ENCODE results near the gene LRRC8E. TPM values are rescaled to one million over a fixed set of nuclear protein-coding genes. Genes with fewer than 3 reads are reported as not detected.

The LRRC8E gene
- total RNA-seq, 1 experiment from 2014 or later: 0.77 TPM

DNA sequence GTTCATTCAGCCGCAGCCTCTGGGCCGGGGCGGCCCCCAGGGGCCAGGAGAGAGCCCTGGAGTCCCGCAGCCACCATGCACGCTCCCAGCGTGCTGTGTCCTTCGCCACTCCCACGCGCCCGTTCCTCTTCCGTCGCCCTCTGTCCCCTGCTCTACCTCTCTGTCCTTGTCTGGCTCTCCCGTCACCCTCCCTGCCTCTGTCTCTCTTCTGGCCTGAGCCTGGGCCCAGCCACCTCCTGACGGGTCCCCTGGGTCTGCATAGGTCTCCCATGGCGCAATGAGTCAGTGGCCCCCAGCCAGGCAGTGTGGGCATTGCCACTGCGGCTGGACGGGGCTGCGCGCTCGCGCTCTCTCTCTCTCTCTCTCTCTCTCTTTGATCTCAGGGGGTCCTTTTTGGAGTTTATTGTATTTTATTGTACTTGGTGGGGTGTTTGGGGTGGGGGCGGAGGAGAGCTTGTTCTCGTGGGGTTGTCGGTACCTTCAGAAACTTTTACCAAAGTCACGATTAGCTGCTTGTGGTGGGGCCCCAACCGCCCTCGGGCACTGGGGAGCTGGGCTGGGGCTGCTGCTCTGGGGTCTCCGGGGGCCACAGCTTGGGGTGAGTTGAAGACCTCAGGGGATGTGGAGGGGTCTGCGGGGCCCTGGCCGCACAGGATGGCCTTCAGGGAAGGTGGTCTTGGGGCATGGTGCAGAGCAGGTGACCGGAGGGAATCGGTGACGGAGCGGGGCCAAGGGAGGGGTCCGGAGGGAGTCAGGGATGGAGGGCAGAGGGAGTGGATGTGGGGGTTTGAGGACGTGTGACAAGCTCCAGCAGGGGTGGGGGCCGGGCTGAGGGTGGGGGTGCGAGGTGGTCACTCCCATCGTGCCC is 24.6 kb downstream of the LRRC8E start:
- POLR2A ChIA-PET (ENCODE audit: low non-redundant PET): no interaction called here
- BruUV-seq (replicated peaks): no TSS peak
- intact Hi-C loops (cut with micrococcal nuclease; ENCODE audit: unreplicated experiment): no loop called here
- DNase-seq (ENCODE audit: low spot score): no peak
- TF ChIP-seq, protein P1, sequence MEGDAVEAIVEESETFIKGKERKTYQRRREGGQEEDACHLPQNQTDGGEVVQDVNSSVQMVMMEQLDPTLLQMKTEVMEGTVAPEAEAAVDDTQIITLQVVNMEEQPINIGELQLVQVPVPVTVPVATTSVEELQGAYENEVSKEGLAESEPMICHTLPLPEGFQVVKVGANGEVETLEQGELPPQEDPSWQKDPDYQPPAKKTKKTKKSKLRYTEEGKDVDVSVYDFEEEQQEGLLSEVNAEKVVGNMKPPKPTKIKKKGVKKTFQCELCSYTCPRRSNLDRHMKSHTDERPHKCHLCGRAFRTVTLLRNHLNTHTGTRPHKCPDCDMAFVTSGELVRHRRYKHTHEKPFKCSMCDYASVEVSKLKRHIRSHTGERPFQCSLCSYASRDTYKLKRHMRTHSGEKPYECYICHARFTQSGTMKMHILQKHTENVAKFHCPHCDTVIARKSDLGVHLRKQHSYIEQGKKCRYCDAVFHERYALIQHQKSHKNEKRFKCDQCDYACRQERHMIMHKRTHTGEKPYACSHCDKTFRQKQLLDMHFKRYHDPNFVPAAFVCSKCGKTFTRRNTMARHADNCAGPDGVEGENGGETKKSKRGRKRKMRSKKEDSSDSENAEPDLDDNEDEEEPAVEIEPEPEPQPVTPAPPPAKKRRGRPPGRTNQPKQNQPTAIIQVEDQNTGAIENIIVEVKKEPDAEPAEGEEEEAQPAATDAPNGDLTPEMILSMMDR (conservative IDR thresholded peaks at IDR 0.05; ENCODE audit: low read depth, low read length): no peak
- TF ChIP-seq EZH2 (IDR thresholded peaks at IDR 0.05; ENCODE audit: borderline replicate concordance, low read depth, low read length, poor library complexity, severe bottlenecking): no peak
- Histone ChIP-seq H3K27ac (ENCODE audit: low read depth, low read length, poor library complexity, severe bottlenecking) (no peak overlapping the region), H3K4me1 (ENCODE audit: insufficient read depth, low read length, poor library complexity, severe bottlenecking) (peaks cover 23% of the 10 kb centered on the region), H3K36me3 (ENCODE audit: insufficient read depth, low read length, poor library complexity, severe bottlenecking) (peaks cover 19% of the 10 kb centered on the region), H3K27me3 (replicated peaks; ENCODE audit: insufficient read depth, low read depth, low read length, poor library complexity) (peaks cover 12% of the 10 kb centered on the region), H3K9me3 (ENCODE audit: low read depth, low read length, poor library complexity, severe bottlenecking) (no peaks in the 10 kb centered on the region), H3K4me3 (ENCODE audit: low read depth, low read length, poor library complexity, severe bottlenecking) (no peak overlapping the region)
- CTCF ChIA-PET: no interaction called here

- H3K4me1 ChIP-seq (ENCODE audit: insufficient read depth, low read length, poor library complexity, severe bottlenecking): peaks cover 23% of the 10 kb centered on the region
- no peak for DNase-seq (ENCODE audit: low spot score)
- no peaks in the 10 kb centered on the region for H3K9me3 ChIP-seq (ENCODE audit: low read depth, low read length, poor library complexity, severe bottlenecking)
- no peak for TF ChIP-seq EZH2 (IDR thresholded peaks at IDR 0.05; ENCODE audit: borderline replicate concordance, low read depth, low read length, poor library complexity, severe bottlenecking)
- TF ChIP-seq, protein P1 (conservative IDR thresholded peaks at IDR 0.05; ENCODE audit: low read depth, low read length): no peak
- ChIA-PET POLR2A (ENCODE audit: low non-redundant PET) (no interaction called here), CTCF (no interaction called here)
- no peak overlapping the region for H3K27ac ChIP-seq (ENCODE audit: low read depth, low read length, poor library complexity, severe bottlenecking)
- BruUV-seq (replicated peaks): TSS peak; percentile 75
- H3K27me3 ChIP-seq (replicated peaks; ENCODE audit: insufficient read depth, low read depth, low read length, poor library complexity): peaks cover 12% of the 10 kb centered on the region
- intact Hi-C loops (cut with micrococcal nuclease; ENCODE audit: unreplicated experiment): no loop called here
- peaks cover 19% of the 10 kb centered on the region for H3K36me3 ChIP-seq (ENCODE audit: insufficient read depth, low read length, poor library complexity, severe bottlenecking)
- no peak overlapping the region for H3K4me3 ChIP-seq (ENCODE audit: low read depth, low read length, poor library complexity, severe bottlenecking)
Measured at GRCh38 chr19:7913652-7914051, 25.3 kb downstream of the LRRC8E start.

DNA sequence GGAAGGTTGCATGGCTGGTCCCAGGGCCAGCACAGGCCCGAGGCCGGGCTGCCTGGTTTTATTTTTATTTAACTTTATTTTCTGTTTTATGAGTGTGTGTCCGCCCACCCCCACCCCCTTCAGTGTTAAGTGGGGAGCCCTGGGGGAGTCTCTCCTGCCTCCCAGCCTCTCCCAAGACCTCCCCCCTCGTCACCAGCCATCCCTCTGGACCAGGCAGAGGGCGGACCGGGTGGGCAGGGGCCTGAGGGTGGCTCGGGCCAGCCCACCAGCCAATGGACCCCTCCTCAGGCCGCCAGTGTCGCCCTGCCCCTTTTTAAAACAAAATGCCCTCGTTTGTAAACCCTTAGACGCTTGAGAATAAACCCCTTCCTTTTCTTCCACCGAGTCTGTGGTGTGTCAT is 25.8 kb downstream of the LRRC8E start:
- peaks cover 12% of the 10 kb centered on the region for H3K27me3 ChIP-seq (replicated peaks; ENCODE audit: insufficient read depth, low read depth, low read length, poor library complexity)

More for the DNA sequence above, 25.8 kb downstream of the LRRC8E start:
- Histone ChIP-seq H3K27ac (ENCODE audit: low read depth, low read length, poor library complexity, severe bottlenecking) (no peak overlapping the region), H3K4me3 (ENCODE audit: low read depth, low read length, poor library complexity, severe bottlenecking) (no peak overlapping the region), H3K4me1 (ENCODE audit: insufficient read depth, low read length, poor library complexity, severe bottlenecking) (peaks cover 23% of the 10 kb centered on the region), H3K36me3 (ENCODE audit: insufficient read depth, low read length, poor library complexity, severe bottlenecking) (peaks cover 19% of the 10 kb centered on the region), H3K9me3 (ENCODE audit: low read depth, low read length, poor library complexity, severe bottlenecking) (no peaks in the 10 kb centered on the region)
- BruUV-seq (replicated peaks): no TSS peak
- DNase-seq (ENCODE audit: low spot score): no peak
- POLR2A ChIA-PET (ENCODE audit: low non-redundant PET): no interaction called here
- CTCF ChIA-PET: no interaction called here
- intact Hi-C loops (cut with micrococcal nuclease; ENCODE audit: unreplicated experiment): no loop called here
- TF ChIP-seq EZH2 (IDR thresholded peaks at IDR 0.05; ENCODE audit: borderline replicate concordance, low read depth, low read length, poor library complexity, severe bottlenecking): no peak
- TF ChIP-seq, protein P1 (conservative IDR thresholded peaks at IDR 0.05; ENCODE audit: low read depth, low read length): no peak

Data from A673 (cell line).